Measurements from ENCODE around the gene EGR1.

- no peak for TF ChIP-seq GATA3 (IDR thresholded peaks at IDR 0.05; ENCODE audit: low read depth, low read length)
- no peak; the same call in 1 of the 2 replicates for TF ChIP-seq GATA2 (IDR thresholded peaks at IDR 0.05; ENCODE audit: low read depth, low read length)
Observed at GRCh38 chr5:138438724-138439476, 26.4 kb upstream of the EGR1 start, which contains the start of gene REEP2.

Data from SH-SY5Y (cell line).